GDM1 (cell line): ENCODE results near the gene DOCK9.
"Not testable (repeated sequence)": the region's sequence is repeated elsewhere in the genome, so short reads cannot be mapped to it uniquely, and the experiment has no call there.

ENCODE experiments used
- DNase-seq: peaks from one replicate; lab custom pipeline; 2025; lab: John Stamatoyannopoulos, UW

The DOCK9 gene

DNA sequence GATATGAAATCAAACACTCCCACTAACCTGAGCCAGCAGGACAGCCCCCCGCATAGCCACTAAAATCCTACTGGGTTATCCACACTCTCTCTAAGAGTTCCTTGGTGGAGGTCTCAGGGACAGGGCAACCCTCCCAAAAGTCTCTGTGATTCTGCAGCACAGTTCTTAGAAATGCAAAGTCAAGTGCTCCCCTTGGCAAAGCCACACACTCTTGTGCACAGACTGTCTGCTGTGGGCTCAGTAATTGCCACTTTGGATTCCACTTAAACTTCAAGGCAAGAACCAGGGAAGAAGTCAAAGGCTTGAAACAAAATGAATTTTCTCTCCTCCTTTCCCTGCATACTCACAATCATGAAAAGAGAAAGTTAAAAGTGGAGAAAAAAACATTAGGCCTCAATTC, 61.5 kb downstream of the DOCK9 start:
- DNase-seq = no peak

DNA sequence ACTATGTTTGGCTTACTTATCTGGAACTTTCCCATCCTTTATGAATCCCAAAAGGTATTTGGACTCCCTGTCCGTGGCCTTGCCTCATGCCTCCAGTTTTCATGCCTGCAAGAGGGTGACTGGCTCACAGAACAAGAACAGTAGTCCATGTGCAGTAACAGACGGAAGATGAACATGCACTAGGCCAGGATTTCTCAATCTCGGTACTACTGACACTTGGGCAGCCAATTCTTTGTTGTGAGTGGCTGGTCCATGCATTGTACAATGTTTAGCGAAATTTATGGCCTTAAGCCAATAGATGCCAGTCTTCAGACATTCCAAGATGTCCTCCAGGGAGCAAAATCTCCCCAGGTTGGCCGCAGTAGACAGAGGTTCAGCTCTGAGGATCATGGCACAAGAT, 61.9 kb downstream of the DOCK9 start:
- no peak for DNase-seq

GRCh38 chr13:98915563-98915962, 62.3 kb downstream of the DOCK9 start:
- DNase-seq = no peak

- peak; percentile 27 for DNase-seq
These were observed 64.1 kb downstream of the DOCK9 start for GRCh38 chr13:98913741-98914140.

DNA sequence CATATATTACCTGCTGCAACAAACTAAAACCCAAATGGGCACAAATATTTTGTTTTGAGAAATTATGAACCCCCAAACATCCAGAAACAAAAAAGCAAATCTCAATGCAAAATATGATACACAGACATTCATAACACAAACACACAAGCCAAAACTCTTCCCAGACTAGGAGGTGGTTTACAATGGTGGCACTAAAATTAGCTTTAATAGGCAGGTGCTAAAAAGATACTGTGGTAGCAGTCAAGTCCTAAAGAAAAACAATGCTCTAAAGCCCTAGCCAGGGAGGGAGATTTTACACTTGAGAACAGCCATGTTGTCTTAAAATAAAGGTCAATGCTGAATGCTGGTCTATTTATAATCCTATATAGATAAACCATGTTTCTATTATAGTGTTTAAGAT, 65.0 kb downstream of the DOCK9 start:
- no peak for DNase-seq

DNA sequence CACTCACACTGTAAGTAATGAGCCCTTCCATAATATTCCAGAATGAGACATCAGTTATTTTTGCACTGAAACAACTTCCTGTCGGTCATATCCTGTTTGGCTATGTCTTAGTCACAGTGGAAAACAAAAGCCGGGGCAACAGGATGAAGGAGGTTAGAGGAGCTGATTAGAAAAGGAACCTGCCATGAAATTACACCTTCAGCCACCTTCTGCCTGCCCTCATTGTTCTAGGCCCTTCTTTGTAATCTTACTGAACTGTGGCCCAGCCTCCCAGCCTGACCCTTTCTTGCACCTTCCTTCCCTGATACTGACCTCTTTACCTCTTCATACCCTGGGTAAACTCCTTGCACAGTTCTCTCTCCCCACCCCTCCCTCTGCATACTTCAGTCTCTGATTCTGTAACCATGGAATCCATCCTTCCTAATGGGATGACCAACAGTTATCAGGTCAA, 67.3 kb downstream of the DOCK9 start:
- peak; percentile 37 for DNase-seq

DNA sequence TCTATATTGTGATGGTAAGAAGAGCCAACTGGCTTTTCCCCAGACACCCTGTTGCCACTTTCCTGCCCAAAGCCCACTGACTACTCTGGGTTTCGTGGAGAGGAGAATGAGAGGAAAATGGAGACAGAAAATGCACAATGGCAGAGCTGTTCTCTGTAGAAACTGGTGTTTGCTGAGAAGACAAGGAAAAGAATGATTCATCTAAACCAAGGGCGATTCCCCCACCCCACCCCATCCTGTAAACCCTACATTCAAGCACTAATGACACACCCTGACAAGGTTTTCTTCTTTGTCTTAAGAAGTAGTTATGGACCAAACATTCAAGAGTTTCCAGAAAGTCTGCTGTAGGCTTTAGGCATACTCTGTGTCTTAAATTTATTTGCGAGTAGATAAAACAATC, 68.8 kb downstream of the DOCK9 start:
- DNase-seq = no peak

DNA sequence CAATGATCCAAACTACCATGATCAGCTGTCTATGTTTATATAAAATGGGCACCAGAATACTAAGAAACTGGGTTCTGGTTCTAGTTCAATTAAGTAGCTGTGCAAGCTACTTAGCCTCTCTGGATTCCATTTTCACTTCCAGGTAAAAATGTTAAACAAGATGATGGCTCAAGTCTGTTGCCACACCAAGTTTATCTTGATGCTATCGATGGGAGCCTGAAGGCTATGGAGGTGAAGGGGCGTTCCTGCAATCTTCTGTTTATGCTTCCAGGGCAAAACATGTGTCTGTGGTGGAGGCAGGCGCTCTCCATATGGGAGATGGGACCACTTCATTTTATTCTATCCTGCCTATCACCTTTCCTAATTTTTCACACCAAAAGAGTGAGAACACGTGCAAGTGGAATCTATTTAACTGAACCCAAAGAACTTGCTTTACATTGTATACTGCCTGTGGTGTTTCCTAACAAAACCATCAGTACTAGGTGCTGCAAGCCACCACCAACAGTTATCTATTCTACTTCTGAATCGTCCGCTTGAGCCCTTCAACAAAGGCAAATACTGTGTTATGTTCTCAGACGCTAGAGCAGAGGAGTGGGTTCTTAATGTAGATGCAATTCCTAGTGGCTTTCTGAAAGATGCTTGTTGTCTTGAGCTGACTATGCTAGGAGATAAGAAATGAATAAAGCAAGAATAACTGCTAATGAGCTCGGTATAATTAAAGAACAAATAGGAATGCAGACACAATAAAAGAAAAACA, 70.9 kb downstream of the DOCK9 start:
- DNase-seq = no peak

DNA sequence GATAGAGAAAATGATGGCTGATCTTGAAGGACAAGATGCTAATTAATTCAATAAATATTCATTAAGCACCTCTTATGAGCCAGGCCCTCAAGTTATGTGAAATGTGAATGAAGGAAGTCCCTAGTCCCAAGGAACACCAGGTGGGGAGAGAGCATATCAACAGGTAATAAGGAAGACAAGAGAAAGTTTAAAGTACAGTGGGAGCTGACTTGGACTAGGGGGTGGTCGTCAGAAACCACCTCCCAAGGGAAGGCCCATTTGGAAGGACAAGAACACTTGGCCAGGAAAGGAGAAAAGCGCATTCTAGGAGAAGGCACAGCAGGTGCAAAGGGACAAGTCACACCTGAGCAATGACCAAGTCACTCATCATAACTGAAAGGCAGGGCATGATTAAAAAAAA, 72.7 kb downstream of the DOCK9 start:
- DNase-seq = no peak

- no peak for DNase-seq
These were observed 77.4 kb downstream of the DOCK9 start for GRCh38 chr13:98900442-98900841.

DNA sequence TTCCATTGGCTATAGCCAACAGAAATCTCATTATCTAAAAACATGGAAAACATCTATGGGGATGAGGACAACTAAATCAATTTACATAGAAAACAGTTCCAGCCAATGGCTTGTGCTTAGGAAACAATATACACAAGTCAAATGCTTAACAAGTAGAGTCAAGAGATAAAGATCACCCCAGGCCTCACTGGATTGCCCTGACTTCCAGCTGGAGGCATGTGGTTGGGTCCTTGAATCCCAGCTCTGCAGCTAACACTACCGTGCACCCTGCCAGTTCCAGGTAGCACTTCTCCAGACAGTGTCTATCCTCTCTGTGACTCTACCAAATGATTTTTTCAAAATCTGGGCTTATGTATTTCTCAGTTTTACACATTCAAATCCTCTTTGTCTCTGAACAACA, 80.2 kb downstream of the DOCK9 start:
- DNase-seq = no peak

DNA sequence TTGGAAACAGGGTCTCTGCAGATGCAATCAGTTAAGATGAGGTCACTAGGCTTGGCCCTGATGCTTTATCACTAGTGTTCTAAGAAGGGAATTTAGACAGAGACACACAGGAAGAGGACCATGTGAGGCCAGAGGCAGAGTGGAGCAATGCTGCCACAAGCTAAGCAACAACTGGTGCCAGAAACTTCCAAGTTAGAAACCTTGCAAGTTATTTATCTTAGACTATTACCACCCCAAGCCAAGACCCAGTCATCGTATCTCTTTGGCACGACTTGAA, 81.1 kb downstream of the DOCK9 start:
- no peak for DNase-seq

DNA sequence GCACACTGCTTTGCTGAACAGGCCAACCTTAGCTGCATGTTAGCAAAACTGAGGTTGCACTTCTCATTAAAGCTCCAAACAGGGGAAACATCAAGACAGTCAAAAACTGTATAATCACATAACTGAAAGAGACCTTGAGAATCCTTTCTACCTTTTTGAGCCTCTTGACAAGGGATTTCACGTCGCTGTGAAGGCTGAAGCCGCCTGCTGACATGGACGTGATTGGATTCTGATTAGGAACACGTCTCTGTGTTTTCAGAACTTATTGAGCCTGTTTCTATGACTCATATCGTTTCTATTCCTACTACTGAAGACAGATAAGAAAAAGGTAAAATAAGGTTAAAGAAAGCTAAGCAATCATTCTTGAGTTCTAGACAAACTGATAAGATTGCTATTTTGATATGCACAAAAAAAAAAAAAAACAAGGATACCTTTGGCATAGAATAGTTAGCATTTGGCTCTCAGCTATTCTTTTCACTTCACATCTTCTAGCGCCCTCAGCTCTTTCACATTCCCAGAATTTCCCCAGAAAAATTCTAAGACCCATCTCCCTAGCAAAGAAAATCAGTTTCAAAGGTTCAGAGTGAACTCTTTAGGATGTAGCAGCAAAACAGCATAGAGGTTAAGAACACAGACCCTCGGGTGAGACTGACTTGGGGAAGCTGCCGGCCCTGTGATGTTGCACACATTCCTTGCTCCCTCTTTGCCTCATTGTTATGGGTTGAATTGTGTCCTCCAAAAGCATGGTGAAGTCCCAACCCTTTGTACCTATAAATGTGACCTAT, 81.6 kb downstream of the DOCK9 start:
- DNase-seq = no peak

GRCh38 chr13:98894814-98895213, 83.0 kb downstream of the DOCK9 start:
- not testable (repeated sequence) for DNase-seq

- no peak for DNase-seq
These were observed 84.5 kb downstream of the DOCK9 start for GRCh38 chr13:98893371-98893770.

- DNase-seq = peak; percentile 83
These were observed 85.0 kb downstream of the DOCK9 start for GRCh38 chr13:98892821-98893220.

DNA sequence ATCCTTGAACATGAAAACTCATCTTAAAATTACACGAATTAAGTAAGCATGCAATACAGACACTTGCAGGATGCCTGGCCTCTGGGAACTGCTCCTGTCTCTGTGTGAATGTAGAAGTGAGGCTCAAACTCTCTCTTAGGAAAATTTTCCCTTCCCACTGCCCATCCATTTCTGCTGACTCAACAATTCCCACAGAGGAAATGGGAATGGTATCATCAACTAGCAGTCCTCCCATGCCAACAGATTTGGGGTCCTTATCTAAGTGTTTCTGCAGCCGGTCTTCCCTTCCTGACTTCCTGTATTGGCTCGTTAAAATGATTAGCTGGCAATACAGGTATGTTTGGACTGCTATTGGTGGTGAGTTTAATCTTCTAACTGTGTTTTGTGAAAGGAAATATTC, 85.8 kb downstream of the DOCK9 start:
- DNase-seq = no peak

GRCh38 chr13:98890925-98891324, 86.9 kb downstream of the DOCK9 start:
- no peak for DNase-seq

GRCh38 chr13:98890186-98890585, 87.7 kb downstream of the DOCK9 start:
- DNase-seq = no peak

DNA sequence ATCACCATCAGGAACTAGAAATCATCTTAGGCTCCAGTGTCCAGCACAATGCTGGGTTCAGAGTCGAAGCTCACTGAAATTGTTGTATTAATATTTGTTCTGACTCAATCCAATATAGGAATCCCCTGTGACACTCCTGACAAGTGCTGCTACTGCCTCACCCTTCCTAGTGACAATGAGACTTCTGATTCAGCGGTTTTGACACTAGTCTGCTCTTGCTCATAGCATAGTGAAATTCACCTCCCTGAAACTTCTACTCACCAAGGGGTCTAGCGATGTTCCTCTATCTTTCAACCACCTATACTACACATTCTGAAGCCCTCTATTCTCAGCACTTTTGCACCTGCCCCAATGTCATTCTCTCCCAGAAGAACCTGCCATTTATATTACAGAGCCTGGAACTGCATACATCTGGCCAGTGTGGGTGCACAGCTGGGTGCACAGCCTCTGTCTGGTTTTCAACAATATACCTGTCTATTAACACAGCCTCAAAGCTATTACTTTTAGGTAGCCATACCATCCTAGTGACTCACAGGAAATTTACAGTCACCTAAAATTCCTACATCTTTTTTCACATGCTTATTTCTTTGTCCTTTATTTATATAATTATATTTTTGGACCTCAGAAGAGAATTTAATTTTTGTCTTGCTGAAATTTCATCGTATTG, 88.3 kb downstream of the DOCK9 start:
- no peak for DNase-seq

DNA sequence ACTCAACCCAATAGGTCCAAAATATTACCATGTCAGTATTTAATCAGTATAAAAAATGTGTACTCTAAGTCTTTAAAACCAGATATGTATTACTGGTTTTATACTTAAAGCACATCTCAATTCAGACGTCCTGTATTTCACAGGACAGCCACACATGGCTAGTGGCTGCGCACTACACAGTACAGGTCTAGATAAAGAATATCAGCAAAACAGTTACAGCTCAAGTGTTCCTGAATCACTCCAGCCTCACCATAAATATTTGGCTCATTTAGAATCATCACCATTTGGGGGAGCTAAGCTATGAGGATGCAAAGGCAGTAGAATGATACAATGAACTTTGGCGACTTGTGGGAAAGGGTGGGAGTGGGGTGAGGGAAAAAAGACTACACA, 89.0 kb downstream of the DOCK9 start:
- DNase-seq = no peak

DNA sequence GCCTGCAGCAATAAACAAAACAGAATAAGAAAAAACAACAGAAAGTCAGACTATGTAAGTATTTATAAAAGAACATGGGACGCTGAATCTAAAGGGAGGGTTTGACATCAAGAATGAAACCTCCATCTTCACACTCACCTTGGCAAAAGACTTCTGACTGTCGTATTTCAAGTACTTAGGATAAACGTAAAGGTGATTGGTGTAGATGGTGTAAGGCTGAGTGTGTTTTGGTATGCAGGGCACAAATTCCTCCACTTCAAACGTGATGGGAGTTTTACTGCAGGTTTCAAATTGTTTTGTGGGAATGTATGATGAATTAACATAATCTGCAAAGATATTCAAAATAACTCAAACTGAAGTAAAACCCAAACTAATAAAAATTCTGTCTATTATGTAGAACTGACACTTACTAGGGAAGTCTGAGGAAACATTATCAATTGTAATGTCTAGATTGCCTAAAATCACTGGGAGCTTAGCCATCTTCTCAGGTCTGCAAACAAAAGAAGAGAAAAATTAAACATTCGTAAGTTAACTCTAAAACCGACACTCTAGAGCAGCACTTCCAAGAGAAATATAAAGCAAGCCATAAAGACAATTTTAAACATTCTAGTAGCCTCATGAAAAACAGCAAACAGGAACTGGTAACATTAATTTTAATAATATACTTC, 89.5 kb downstream of the DOCK9 start:
- no peak for DNase-seq
